ENCODE data around the gene CYP26C1.
"Not testable (repeated sequence)": the region's sequence is repeated elsewhere in the genome, so short reads cannot be mapped to it uniquely, and the experiment has no call there.

CYP26C1 gene

GRCh38 chr10:93079663-93080349 lies 19.2 kb downstream of the CYP26C1 start:
- no peak for DNase-seq

GRCh38 chr10:93080350-93081046 lies 19.9 kb downstream of the CYP26C1 start:
- DNase-seq = peak; percentile 68 to 83 (median 78)

GRCh38 chr10:93081318-93081717 lies 20.7 kb downstream of the CYP26C1 start:
- DNase-seq = no peak

- no peak for DNase-seq
Measured at GRCh38 chr10:93081834-93082233, 21.2 kb downstream of the CYP26C1 start.

GRCh38 chr10:93083743-93084539 lies 23.3 kb downstream of the CYP26C1 start:
- no peak for DNase-seq

GRCh38 chr10:93085272-93085859 lies 24.8 kb downstream of the CYP26C1 start:
- no peak for DNase-seq

GRCh38 chr10:93086289-93086688 lies 25.7 kb downstream of the CYP26C1 start:
- DNase-seq = no peak

GRCh38 chr10:93087846-93088245 lies 27.2 kb downstream of the CYP26C1 start:
- DNase-seq = no peak

- DNase-seq = no peak
Measured at GRCh38 chr10:93088466-93088865, 27.9 kb downstream of the CYP26C1 start.

- DNase-seq = peak; percentile 25 to 31 (median 27)
Measured at GRCh38 chr10:93090619-93091018, 30.0 kb downstream of the CYP26C1 start.

- DNase-seq = no peak
Measured at GRCh38 chr10:93091960-93092359, 31.4 kb downstream of the CYP26C1 start.

GRCh38 chr10:93095225-93095624 lies 34.6 kb downstream of the CYP26C1 start:
- DNase-seq = no peak

GRCh38 chr10:93096901-93097300 lies 36.3 kb downstream of the CYP26C1 start:
- no peak for DNase-seq

GRCh38 chr10:93097386-93097785 lies 36.8 kb downstream of the CYP26C1 start:
- no peak for DNase-seq

GRCh38 chr10:93098816-93099215 lies 38.2 kb downstream of the CYP26C1 start:
- no peak for DNase-seq

GRCh38 chr10:93099670-93100069 lies 39.1 kb downstream of the CYP26C1 start:
- no peak for DNase-seq

- not testable (repeated sequence) for DNase-seq
Measured at GRCh38 chr10:93101148-93101547, 40.5 kb downstream of the CYP26C1 start.

- no peak for DNase-seq
Measured at GRCh38 chr10:93103953-93104352, 43.4 kb downstream of the CYP26C1 start.

GRCh38 chr10:93106631-93107072 lies 46.1 kb downstream of the CYP26C1 start:
- DNase-seq = no peak

- DNase-seq = no peak
Measured at GRCh38 chr10:93110472-93111146, 50.0 kb downstream of the CYP26C1 start.

- no peak for DNase-seq
Measured at GRCh38 chr10:93113042-93113441, 52.4 kb downstream of the CYP26C1 start.

- DNase-seq = peak; percentile 62 to 85 (median 72)
Measured at GRCh38 chr10:93115661-93116383, 55.2 kb downstream of the CYP26C1 start.

Data from suppressor macrophage treated with lipopolysaccharide for 1 hour (primary cell).